ENCODE measurements around the gene DCDC2.

The DCDC2 gene

GRCh38 chr6:24357336-24358218 is at the start of gene DCDC2:
DCDC2 (minus strand) TSS chr6:24358059; CDS start chr6:24357750, 309 bp downstream.
- TF ChIP-seq CTCF (IDR thresholded peaks at IDR 0.05) = peak; percentile 15
- Histone ChIP-seq H3K4me3 (ENCODE audit: low read depth, low read length) (peak within 1 kb of the TSS; percentile 74), H3K4me2 (ENCODE audit: low read length) (peak within 1 kb of the TSS; percentile 77), H3K27ac (peak within 1 kb of the TSS; percentile 70), H3K27me3 (ENCODE audit: control insufficient read depth, insufficient read depth, low read length) (no peaks in the 10 kb centered on the region), H3K79me2 (no peaks in the 10 kb centered on the region), H3K36me3 (ENCODE audit: control insufficient read depth, insufficient read depth, low read length) (no peaks in the 10 kb centered on the region), H3K4me1 (peaks cover 6% of the 10 kb centered on the region), H3K9ac (peak within 1 kb of the TSS; percentile 33), H2AFZ (peak within 1 kb of the TSS; percentile 84), H3K9me3 (ENCODE audit: control insufficient read depth, low read length) (no peaks in the 10 kb centered on the region)

GRCh38 chr6:24405262-24405661 is 47.4 kb upstream of the DCDC2 start:
- Histone ChIP-seq H3K4me2 (ENCODE audit: low read length) (no peak overlapping the region), H3K9ac (no peak overlapping the region), H3K4me1 (peaks cover 9% of the 10 kb centered on the region), H3K4me3 (ENCODE audit: low read depth, low read length) (no peak overlapping the region), H3K36me3 (ENCODE audit: control insufficient read depth, insufficient read depth, low read length) (no peaks in the 10 kb centered on the region), H3K27ac (no peak overlapping the region), H3K79me2 (peaks cover 24% of the 10 kb centered on the region), H3K27me3 (ENCODE audit: control insufficient read depth, insufficient read depth, low read length) (no peaks in the 10 kb centered on the region), H2AFZ (no peak overlapping the region), H3K9me3 (ENCODE audit: control insufficient read depth, low read length) (no peaks in the 10 kb centered on the region)
- TF ChIP-seq CTCF (IDR thresholded peaks at IDR 0.05) = no peak

GRCh38 chr6:24403501-24403824 is 45.6 kb upstream of the DCDC2 start:
- H3K36me3 ChIP-seq (ENCODE audit: control insufficient read depth, insufficient read depth, low read length) = no peaks in the 10 kb centered on the region
- peak overlapping the region; percentile 55 for H3K27ac ChIP-seq
- H3K4me2 ChIP-seq (ENCODE audit: low read length) = peak overlapping the region; percentile 88
- peak overlapping the region; percentile 95 for H3K4me3 ChIP-seq (ENCODE audit: low read depth, low read length)
- H2AFZ ChIP-seq = peak overlapping the region; percentile 79
- no peak overlapping the region for H3K9ac ChIP-seq
- H3K79me2 ChIP-seq = peaks cover 24% of the 10 kb centered on the region
- H3K9me3 ChIP-seq (ENCODE audit: control insufficient read depth, low read length) = no peaks in the 10 kb centered on the region
- TF ChIP-seq CTCF (IDR thresholded peaks at IDR 0.05) = no peak
- H3K4me1 ChIP-seq = peaks cover 9% of the 10 kb centered on the region
- H3K27me3 ChIP-seq (ENCODE audit: control insufficient read depth, insufficient read depth, low read length) = no peaks in the 10 kb centered on the region

- H3K36me3 ChIP-seq (ENCODE audit: control insufficient read depth, insufficient read depth, low read length) = no peaks in the 10 kb centered on the region
- H3K9ac ChIP-seq = no peak within 1 kb of the TSS
- H3K4me1 ChIP-seq = peaks cover 9% of the 10 kb centered on the region
- H3K9me3 ChIP-seq (ENCODE audit: control insufficient read depth, low read length) = no peaks in the 10 kb centered on the region
- no peak for TF ChIP-seq CTCF (IDR thresholded peaks at IDR 0.05)
- peak within 1 kb of the TSS; percentile 55 for H3K27ac ChIP-seq
- peak within 1 kb of the TSS; percentile 79 for H2AFZ ChIP-seq
- peak within 1 kb of the TSS; percentile 88 for H3K4me2 ChIP-seq (ENCODE audit: low read length)
- H3K79me2 ChIP-seq = peaks cover 24% of the 10 kb centered on the region
- peak within 1 kb of the TSS; percentile 95 for H3K4me3 ChIP-seq (ENCODE audit: low read depth, low read length)
- no peaks in the 10 kb centered on the region for H3K27me3 ChIP-seq (ENCODE audit: control insufficient read depth, insufficient read depth, low read length)
Observed at GRCh38 chr6:24402697-24403500, 45.0 kb upstream of the DCDC2 start, which contains the start of gene MRS2. MRS2 (plus strand) TSS chr6:24402936; CDS start chr6:24403047, 111 bp downstream.

Data from parathyroid adenoma (tissue), 2 donors.